GM13977 (cell line): ENCODE measurements around the gene CLNK.

Experiments used
- DNase-seq: peaks from one replicate; pipeline ENCODE4 v3.0.0; 2012; ENCODE audit warnings: low spot score
- in situ Hi-C: fragments of 300-500 bp; cut with MboI; formaldehyde crosslinking; loops from one replicate; pipeline ENCODE4 v1.12.0; 2022; ENCODE audit warnings: low sequenced_read_pairs, low pct_unique_long_range_greater_than_20kb, mixed read lengths, inconsistent platforms; ENCODE audit not compliant: unreplicated experiment
- TF ChIP-seq, protein P1 (sequence below): IDR thresholded peaks from 2 replicates; pipeline ENCODE4 v1.5.1; 2012; ENCODE audit warnings: mild to moderate bottlenecking, control low read depth; ENCODE audit not compliant: insufficient read depth; ENCODE audit errors: extremely low read depth, missing control alignments

Gene CLNK

GRCh38 chr4:10643600-10644425 is 40.8 kb downstream of the CLNK start:
- TF ChIP-seq, protein P1, sequence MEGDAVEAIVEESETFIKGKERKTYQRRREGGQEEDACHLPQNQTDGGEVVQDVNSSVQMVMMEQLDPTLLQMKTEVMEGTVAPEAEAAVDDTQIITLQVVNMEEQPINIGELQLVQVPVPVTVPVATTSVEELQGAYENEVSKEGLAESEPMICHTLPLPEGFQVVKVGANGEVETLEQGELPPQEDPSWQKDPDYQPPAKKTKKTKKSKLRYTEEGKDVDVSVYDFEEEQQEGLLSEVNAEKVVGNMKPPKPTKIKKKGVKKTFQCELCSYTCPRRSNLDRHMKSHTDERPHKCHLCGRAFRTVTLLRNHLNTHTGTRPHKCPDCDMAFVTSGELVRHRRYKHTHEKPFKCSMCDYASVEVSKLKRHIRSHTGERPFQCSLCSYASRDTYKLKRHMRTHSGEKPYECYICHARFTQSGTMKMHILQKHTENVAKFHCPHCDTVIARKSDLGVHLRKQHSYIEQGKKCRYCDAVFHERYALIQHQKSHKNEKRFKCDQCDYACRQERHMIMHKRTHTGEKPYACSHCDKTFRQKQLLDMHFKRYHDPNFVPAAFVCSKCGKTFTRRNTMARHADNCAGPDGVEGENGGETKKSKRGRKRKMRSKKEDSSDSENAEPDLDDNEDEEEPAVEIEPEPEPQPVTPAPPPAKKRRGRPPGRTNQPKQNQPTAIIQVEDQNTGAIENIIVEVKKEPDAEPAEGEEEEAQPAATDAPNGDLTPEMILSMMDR: no peak
- DNase-seq: no peak
- in situ Hi-C loops: no loop called here

DNA sequence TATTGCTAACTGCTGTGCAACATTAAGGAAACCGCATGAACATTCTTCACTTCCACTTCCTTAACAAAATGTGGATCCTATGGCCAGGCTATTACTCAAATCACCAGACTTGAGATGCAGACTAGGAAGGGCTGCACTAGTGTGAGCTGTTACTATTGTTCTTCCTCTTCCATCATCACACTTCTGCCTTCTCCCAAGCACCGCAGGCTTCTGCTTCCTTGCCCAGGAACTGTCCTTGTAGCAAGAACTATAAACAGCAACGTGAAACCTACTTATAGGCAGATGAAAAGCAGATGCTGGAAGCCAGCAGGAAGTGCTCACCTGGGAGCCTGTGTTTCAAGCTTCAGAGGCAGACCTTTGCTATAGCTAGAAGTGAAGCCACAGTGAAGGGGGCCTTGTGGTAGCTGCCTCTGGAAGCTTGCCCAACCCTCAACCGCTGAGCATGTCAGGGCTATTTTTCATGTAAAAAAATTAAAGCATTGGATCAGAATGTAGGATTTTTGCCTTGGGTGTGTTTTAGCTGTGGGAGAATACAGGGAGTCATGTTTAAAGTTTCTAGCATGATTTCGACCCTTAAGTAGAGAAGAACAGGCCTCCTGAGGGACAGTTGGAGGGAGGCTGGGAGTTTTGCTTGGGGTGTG is 43.9 kb downstream of the CLNK start:
- no peak for DNase-seq
- TF ChIP-seq, protein P1: no peak
- in situ Hi-C loops: no loop called here

GRCh38 chr4:10639664-10640063 is 44.9 kb downstream of the CLNK start:
- no peak for DNase-seq
- in situ Hi-C loops: no loop called here
- TF ChIP-seq, protein P1: no peak

- TF ChIP-seq, protein P1: no peak
- in situ Hi-C loops: no loop called here
- DNase-seq: no peak
Measured at GRCh38 chr4:10639100-10639499, 45.5 kb downstream of the CLNK start.

GRCh38 chr4:10635091-10635490 is 49.5 kb downstream of the CLNK start:
- TF ChIP-seq, protein P1: no peak
- in situ Hi-C loops: no loop called here
- no peak for DNase-seq

DNA sequence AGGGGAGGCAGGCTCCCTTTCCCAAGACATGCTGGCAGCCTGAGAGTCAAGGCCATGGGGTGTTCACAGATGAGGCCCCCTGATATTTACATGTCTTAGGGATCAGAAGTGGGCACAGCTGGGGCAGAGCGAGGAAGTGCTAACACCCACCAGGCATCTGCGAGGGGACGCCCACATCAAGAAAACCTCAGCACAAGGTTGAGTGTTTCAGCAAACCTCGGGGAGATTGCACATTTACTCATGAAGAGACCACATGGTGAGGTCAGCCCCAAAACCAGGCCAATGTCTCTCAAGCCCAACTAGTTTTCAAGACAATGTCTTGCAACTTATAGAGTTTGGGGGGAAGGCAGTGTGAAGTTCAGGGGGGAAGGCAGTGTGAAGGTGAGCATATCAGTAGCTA is 55.2 kb downstream of the CLNK start:
- TF ChIP-seq, protein P1: no peak

More for the DNA sequence above, 55.2 kb downstream of the CLNK start:
- peak; percentile 52 for DNase-seq
- in situ Hi-C loops: no loop called here
